NCI-H1694 (cell line): Measurements from ENCODE around the gene DYNLT1.
A peak's percentile ranks its signal among the peaks of the same experiment; 100 is the strongest.
"Not testable (repeated sequence)": the region's sequence is repeated elsewhere in the genome, so short reads cannot be mapped to it uniquely, and the experiment has no call there.

Experiments used
- DNase-seq: peaks from one replicate; lab custom pipeline; 2025; lab: John Stamatoyannopoulos, UW

Gene DYNLT1

DNA sequence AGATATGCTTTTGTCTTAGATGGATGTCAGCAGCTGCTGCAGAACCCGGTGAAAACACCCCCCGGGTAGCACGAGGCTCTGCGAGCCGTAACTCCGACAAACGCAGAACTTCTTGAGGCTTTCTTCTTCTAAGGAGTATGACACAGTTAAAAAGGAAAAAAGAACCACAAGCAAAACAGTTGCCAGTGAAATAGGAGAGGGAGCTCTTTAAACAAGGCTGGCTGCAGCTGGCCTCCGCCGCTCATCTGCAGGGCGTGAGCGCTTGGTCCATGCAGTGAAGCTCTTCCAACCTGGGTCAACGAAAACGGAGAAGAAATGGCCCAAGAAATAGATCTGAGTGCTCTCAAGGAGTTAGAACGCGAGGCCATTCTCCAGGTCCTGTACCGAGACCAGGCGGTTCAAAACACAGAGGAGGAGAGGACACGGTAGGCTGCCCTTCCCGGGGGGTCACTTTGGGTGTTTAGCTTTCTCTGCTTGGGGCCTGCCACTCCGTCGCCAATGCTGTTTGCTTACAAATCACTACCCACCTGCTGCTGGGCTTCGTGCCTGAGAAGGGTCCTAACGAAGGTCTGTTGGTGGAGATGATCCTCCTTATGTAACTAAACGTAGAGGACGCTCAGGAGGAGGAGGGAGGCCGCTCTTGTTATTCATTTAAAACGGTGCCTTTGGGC, 18.5 kb upstream of the DYNLT1 start:
- no peak for DNase-seq

DNA sequence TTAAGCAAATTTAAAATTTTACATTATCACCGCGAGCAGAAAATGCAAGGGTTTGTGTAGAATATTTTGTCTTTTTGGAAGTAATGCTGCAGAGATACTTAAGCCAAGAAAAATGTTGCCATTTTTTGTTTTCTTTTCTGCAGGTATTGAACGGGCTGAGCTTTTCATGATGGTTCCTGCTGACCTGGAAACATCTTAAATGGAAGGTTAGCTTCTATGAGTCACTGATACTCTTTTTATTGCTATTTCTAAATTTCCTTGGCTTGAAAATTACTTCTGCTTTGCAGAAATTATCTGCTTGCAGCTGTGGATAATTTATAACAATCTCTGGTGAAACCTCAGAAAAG, 18.0 kb upstream of the DYNLT1 start:
- no peak for DNase-seq

DNA sequence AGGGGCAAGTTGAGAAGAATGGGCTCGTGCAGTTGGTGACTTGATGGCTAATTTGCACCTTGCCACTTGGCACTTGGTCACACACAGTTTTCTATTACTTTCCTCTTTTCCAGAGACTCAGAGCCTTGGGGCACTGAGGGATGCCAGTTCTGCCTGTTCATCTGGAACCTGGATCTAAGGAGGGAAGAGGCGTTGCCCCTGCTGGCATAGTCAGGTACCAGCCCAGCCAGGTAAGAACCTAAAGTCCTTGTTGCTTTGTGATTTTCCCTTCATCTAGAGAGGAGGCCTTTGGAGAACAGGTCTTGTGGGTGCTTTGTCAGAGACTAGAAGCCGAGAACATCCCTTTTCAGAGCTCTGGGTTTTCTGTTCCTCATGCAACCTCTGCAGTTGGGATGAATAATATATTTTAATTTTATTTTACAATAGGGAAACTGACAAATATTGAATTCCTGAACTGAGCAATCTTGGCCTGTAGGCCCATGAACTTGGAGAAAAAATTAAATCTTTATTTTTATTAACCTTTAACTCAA, 16.7 kb upstream of the DYNLT1 start:
- DNase-seq, result no peak

DNA sequence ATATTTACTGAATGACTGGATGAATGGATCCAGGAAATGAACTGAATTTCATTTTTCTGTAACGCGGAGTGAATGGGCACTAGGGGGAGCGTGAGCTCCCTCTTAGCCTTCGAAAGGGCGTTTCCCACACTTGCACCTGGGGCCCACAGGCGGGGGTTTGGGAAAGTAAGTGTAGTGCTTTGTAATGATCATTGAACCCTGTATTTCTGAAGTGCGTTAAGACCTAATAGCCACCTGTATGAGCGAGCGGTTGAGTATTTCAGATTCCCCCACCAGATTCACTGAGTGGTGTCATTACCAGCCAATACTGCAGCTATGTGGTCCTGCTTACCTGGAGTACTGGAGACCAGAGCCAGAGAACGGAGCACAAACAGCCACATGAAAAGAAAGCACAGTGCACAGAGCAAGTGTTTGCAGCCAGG, 15.8 kb upstream of the DYNLT1 start:
- DNase-seq, result no peak

DNA sequence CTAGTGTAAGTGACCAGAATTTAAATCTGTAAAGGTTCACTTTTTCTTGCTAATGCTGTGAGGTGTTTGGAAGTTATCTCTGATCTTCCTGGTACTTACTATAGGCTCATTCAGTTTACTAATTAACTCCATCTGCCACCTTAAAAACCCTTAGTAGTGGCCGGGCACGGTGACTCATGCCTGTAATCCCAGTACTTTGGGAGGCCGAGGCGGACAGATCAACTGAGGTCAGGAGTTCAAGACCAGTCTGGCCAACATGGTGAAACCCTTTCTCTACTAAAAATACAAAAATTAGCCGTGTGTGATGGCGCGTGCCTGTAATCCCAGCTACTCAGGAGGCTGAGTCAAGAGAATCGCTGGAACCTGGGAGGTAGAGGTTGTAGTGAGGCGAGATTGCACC, 12.4 kb upstream of the DYNLT1 start:
- not testable (repeated sequence) for DNase-seq

DNA sequence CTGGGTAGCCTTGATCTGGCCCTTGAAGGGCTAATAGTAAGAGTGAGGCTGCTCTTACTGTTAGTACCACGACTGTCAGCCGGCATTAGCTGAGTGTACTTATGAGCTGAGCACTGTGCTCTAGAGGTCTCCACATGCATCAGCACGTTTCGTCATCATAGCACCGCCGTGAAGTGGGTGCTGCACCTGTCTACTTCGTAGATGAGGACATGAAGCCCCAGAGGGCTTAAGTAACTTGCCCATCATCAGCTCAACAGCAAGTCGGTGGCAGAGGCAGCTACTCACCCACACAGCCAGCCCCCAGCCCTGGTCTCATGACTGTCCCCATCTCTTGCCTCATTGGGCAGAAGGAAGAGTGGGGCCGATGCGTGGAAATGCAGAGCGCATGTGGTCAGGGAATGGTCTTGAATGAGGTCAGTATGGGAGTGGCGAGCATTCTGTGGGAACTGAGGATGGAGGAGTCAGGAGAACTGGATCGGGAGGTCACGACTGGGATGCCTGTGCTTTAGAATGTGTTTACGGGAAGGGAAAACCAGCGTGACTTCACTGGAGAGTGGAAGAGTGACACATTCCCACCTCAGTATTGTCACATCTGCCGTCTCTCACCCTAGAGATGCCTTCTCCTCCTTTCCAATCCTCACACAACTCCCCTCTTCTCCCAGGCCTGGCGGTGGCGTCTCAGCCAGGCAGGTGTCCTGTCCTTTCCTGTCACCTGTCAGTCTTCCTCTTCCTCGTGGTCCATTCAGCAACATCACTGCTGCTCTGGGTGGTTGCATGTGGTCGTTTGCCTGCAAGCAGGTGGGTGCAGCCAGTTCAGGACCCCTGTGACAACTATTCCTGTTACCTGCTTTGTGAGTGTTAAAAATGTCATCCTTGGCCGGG, 11.3 kb upstream of the DYNLT1 start:
- DNase-seq, result no peak

DNA sequence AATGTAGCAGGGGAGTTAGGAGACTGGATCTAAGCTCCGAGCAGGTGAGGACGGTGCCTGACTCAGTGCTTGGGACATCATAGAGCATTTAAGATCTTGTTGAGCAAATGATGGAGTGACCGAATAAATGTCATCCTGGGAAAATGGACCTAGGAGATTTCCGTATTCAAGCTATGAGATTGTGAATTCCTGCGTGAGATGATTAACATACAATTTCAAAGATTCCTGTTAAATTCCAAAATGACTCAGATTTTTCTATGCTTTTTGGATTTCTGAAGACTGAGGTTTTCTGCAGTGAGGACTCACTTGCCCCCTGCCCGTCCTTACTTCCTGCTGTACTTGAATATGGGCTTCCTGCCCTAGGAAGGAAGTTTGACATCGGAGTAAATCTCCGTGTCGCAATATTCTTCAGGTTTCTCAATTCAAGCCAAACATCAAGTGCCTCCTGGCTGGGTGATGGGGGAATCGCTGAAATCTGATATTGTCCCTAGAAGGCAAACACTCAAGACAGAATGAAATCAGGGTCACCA, 10.5 kb upstream of the DYNLT1 start:
- no peak for DNase-seq

DNA sequence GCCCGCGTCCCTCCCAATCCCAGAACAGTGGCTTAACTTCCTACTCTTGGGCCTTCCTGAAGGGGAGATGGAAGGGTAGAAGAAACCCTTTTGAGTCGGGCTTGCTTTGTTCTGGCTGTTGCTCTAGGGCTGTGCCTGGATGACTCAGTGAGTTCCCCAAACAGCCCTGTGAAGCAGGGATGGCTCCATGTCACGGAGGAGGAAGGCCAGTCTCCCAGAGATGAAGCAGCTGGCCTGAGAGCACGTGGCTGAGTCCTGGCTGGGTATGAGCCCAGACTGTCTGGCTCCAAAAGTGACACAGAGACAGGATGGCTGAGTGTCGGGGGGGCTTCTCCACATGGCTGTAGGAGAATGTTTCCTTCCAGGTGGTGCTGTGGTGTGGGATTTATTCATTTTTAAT, 10.0 kb upstream of the DYNLT1 start:
- peak; percentile 28 for DNase-seq

DNA sequence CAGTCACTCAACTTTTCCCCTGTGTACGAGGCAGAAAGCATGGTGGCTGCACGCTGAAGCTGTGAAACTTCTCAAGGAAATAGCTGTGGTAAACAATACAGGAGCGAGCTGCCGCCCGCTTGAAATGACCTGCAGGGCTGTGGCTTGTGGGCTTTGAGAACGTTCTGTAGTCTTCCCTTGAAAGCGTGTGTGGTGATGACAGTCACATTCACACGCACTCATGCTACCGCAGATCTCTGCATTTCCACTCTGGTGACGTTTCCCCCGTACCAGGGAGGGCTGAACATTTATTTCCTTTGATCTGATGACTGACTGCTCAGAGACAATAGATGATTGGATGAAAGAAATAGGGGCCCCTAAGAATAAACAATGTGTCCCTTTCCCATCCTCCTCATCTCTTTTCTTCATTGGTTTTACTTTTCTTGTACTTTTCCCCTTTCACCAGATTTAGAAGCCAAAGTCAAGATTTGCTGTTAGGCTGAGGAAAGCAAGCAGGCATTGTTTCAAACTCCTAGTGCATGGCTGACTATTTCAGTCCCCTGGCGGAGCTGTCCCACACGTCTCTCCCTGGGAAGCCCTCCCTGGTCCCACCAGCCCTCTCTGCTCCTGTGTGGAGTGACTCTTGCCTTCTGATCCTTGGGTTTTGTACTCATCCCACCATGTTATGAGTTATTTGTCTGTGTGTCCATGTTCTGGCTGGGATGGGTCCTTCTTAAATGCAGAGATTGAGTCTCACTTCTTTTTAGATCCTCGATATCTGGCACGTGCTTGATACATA, 9.2 kb upstream of the DYNLT1 start:
- DNase-seq, result no peak

DNA sequence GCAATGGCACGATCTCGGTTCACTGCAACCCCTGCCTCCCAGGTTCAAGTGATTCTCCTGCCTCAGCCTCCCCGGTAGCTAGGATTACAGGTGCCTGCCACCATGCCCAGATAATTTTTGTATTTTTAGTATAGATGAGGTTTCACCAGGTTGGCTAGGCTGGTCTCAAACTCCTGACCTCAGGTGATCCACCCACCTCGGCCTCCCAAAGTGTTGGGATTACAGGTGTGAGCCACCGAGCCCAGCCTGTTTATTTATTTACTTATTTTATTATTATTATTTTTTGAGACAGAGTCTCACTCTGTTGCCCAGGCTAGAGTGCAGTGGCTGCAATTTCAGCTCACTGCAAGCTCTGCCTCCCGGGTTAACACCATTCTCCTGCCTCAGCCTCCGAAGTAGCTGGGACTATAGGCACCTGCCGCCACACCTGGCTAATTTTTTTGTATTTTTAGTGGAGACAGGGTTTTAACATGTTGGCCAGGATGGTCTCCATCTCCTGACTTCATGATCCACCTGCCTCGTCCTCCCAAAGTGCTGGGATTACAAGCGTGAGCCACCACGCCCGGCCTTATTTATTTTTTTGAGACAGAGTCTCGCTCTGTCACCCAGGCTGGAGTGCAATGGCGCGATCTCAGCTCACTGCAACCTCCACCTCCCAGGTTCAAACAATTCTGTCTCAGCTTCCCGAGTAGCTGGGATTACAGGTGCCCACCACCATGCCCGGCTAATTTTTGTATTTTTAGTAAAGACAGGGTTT, 7.6 kb upstream of the DYNLT1 start:
- not testable (repeated sequence) for DNase-seq

DNA sequence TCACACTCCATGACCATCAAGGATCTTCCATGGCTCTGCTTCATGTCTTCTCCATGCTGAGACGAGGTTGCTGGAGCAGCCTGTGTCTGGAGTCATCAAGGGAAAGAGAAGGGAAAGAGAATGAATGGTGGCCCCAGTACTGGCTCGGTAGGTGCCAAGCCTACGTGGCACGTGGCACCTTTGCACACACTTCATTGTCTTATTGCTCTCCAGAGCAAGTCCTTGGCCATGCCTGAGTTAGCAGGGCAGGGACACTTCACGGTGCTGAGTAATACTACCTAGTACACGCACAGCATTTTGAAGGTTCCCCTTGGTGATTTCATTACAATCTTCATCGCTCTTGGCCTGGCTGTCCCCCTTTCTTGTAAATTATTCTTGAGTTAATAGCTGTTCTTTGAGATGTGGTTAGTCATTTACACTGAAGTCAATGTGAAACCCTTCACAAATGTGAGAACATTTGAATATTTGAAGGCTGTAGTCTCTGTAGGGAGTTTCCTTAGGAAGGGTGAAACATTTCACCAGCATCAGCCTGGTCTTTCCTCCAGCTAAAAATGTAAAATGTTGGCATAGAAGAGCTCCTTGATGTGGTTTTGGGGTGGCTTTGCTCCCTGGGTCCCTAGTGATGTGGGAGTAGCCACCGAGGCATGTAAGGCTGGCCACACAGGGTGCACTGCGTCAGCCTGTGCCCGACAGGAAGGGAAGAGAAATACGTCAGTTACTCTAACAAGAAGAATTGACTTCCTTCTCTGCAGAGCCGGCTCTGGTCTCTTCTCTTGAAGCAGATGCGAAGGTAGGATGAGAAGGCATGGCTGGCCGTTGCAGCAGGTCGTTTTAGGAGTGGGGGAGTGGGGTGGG, 5.0 kb upstream of the DYNLT1 start, which contains the start of gene SYTL3:
Gene SYTL3, plus strand, starts transcription at position 766 of the 855 bp plus-strand sequence. CDS start 13,215 bp downstream, outside the sequence.
- DNase-seq, result no peak

DNA sequence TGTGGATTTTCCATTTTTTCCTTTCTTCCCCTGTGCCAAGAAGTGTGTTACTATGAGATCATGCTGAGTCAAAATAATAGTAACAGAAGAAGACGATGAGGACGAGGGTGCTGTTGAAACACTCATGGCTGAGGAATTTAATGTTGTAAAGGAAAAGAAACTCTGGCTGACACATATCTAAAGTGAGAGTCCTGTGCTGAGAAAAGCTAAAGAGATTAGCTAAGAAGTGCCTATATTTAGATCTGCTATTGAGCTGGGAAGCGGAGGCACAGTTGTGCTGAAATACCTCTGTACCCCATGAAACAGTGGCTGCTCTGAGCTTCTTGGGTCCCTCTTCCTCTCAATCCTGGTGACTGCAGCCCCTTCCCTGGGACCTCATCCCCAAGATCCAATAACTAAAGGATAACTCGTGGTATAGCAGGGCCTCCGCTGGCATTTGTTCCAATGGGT, 4.2 kb upstream of the DYNLT1 start:
- no peak for DNase-seq

DNA sequence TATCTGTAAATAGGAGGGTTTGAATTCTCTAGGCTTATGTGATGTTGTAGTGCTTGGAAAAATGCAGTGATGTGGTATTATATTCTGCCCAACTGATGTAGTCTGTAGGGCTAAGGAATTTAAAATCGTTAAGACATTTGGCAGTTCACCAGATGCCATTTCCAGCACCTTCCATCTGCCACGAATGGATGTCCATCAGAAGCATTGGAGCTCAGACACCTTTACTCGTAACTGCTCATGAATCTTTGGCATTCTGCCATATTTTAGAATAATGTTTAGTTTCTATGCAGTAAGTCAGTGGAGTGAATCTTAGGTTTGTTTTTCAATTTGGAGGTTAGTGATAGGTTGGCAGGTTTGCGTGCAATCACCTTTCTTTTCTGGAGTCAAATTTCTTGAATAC, 3.0 kb upstream of the DYNLT1 start:
- DNase-seq, result no peak

DNA sequence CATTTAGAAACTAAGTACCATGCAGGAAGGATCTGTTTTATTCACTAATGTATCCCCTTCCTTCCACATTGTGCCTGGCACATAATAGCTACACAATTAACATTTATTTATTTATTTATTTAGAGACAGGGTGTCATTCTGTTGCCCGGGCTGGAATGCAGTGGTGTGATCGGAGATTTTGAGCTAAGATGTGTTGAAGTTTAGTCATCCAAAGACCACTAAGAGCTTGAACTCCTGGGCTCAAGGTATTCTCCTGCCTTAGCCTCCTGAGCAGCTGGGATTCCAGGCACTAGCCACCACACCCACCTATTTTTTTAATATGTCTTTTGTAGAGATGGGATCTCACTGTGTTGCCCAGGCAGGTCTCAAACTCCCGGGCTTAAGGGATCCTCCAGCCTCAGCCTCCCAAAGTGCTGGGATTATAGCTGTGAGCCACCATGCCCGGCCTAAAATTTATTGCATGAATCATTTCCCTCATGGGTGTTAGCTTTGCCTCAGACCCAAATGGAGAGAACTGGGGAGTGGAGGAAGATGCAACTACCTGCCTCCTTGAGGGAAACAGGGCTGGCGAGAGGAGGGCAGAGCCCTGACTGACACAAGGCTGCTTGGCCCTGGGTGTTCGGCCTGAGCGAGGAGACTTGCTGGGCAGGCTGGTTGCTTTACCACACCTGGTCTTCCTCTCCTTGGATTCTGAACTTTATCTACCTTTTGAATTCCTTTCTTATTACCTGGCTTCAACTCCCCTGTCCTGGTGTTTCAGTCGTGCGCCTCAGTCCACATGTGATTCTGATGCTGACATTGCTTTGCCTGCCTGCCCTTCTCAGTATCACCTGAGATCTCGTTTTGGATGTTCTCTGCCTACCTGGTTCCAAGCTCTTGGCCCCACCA, 1.7 kb upstream of the DYNLT1 start:
- no peak for DNase-seq

DNA sequence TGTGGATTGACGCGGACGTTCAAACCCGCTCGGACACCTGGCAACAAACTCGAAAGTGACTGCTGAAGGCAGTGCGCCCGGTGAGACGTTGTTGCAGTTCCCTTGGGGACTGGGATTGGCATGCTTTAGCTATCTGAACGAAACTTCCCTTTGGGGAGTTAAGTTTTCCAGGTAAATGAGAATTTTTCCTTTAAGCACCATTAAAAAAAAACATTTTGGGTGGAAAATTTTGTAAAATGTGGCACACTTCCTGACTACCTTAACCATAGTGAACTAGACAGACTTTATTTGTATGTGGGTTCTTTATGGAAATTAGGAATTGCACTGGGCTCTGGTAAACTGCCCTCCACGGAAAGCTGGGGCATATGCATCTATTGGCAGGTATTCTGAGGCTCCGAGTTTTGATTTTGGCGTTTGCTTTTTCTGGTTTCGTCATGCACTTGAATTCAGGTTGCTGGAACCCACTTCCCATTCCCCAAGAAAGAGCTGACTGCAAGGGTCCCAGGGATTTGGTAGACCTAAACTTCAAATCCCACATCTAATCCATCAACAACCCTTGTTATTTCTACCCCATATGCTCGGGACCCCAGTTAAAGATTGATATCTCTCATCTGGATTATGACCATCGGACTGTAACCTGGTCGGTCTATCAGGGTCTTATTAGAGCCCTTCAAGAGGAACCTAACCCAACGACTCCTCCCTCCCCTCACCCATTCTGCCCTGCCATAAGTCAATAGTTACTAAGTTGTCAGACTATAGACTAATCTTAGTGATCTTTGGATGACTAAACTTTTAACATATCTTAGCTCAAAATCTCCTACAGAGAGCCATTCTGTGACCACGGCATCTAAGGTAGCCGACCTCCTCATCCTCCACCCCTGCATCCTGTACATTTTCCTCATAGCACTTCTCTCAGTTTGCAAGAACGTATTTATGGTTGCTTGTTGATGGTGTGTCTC, 800 bp upstream of the DYNLT1 start:
- DNase-seq, result no peak

DNA sequence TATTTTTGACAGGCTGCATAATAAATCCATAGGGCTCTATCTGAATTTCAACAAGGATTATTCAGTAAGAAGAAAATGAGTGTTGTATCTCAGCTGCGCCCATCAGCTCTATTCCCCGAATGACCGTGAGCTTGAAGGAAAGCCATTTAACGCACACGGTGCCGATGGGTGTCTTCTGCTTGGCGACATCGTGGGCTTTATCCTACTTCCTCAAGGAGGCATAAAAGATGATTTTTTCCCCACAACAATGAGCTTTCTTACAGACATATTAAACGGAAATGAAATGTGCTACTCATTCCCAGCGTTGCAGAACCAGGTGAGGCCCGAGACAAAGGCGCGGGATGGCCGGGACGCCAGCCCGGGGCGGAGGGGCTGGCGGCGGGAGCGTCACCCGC, 710 bp downstream of the DYNLT1 start:
- no peak for DNase-seq

DNA sequence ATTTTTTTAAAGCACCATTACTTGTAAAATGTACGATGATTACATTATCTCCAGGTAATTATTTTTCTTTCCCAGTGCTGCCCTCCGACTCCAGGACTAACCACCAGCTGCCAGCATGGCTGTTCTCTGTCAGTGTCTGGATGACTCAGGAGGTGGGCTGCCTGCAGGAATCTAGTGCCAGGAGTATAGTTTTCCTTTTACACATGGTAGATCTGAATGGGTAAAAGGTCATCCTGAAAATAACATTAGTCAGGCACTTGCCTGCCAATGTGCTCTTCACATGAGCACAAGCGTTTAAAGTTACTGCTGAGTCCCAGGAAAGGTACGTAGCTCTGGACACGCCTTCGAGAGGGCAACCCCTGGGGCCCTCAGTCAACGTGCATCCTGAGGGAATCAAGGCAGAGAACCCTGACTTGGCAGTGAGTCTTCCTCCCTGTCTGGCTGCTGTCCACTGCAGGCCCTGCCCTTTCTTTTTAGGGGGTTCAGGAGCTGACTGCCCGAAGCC, 2.4 kb downstream of the DYNLT1 start:
- DNase-seq, result no peak

DNA sequence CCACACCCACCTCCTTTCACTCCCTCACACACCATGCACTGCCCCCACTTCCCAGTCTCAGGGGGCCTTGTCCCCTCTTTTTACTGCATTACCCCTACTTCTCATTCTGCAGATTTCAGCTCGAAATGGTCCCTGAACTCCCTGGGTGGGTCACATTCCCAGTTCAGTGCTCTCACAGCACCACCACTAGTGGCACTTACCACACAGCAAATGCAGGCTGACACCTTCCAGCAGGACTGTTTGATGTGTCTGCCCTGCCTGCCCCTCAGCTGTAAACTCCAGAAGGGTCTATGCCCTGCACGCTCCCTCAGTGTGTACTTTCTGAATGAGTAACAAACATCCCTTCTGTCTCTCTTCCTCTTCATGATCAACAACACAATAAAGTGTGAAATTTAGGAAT, 4.0 kb downstream of the DYNLT1 start:
- no peak for DNase-seq
